H9 (cell line): ENCODE results near the gene CABP4. TPM values are rescaled to one million over a fixed set of nuclear protein-coding genes. Genes with fewer than 3 reads are reported as not detected.
A peak's percentile ranks its signal among the peaks of the same experiment; 100 is the strongest.

ENCODE experiments used
- DNase-seq: peaks from one replicate; pipeline ENCODE4 v3.0.0-alpha.2; 2017
- H2AFZ ChIP-seq: one replicate; pipeline ENCODE4 v1.6.1; 2013; ENCODE audit warnings: mild to moderate bottlenecking, low read length, control low read depth, moderate library complexity
- H2AK5ac ChIP-seq: 2 replicates; pipeline ENCODE4 v1.6.1; 2013; ENCODE audit warnings: low read length, control low read depth, mixed read lengths; ENCODE audit not compliant: insufficient read length
- H2BK120ac ChIP-seq: one replicate; pipeline ENCODE4 v1.6.1; 2013; ENCODE audit warnings: low read depth, mild to moderate bottlenecking, low read length, control low read depth, inconsistent platforms; ENCODE audit not compliant: poor library complexity, severe bottlenecking
- H2BK12ac ChIP-seq: 2 replicates; pipeline ENCODE4 v1.6.1; 2013; ENCODE audit warnings: low read length, control low read depth, mixed read lengths, low read depth; ENCODE audit not compliant: insufficient read length
- H2BK15ac ChIP-seq: 2 replicates; pipeline ENCODE4 v1.6.1; 2013; ENCODE audit warnings: low read depth, low read length, control low read depth
- H2BK20ac ChIP-seq: one replicate; pipeline ENCODE4 v1.6.1; 2013; ENCODE audit warnings: low read depth, mild to moderate bottlenecking, low read length, control low read depth, inconsistent platforms; ENCODE audit not compliant: poor library complexity, severe bottlenecking
- H2BK5ac ChIP-seq: 2 replicates; pipeline ENCODE4 v1.6.1; 2013; ENCODE audit warnings: low read length, control low read depth, mixed read lengths; ENCODE audit not compliant: insufficient read length
- H3K14ac ChIP-seq: 2 replicates; pipeline ENCODE4 v1.6.1; 2013; ENCODE audit warnings: low read length, control low read depth; ENCODE audit not compliant: insufficient read depth
- H3K18ac ChIP-seq: 2 replicates; pipeline ENCODE4 v1.6.1; 2013; ENCODE audit warnings: low read depth, mild to moderate bottlenecking, mixed read lengths, low read length, control low read depth; ENCODE audit not compliant: insufficient read length
- H3K23ac ChIP-seq: 2 replicates; pipeline ENCODE4 v1.6.1; 2013; ENCODE audit warnings: low read length, control low read depth, mixed read lengths, low read depth; ENCODE audit not compliant: insufficient read length
- H3K23me2 ChIP-seq: 2 replicates; pipeline ENCODE4 v1.6.1; 2013; ENCODE audit warnings: low read depth, mild to moderate bottlenecking, mixed read lengths, low read length, control low read depth; ENCODE audit not compliant: insufficient read length, poor library complexity, severe bottlenecking
- H3K27ac ChIP-seq: 2 replicates; pipeline ENCODE4 v1.5.1; 2013; ENCODE audit warnings: low read length, control low read depth, mixed read lengths, low read depth; ENCODE audit not compliant: insufficient read length
- H3K27me3 ChIP-seq: 2 replicates; pipeline ENCODE4 v1.6.1; 2013; ENCODE audit warnings: low read length, control low read depth, inconsistent platforms; ENCODE audit not compliant: insufficient read depth
- H3K4ac ChIP-seq: 2 replicates; pipeline ENCODE4 v1.6.1; 2013; ENCODE audit warnings: low read depth, mild to moderate bottlenecking, control low read depth, inconsistent platforms, low read length, moderate library complexity
- H3K4me1 ChIP-seq: 2 replicates; pipeline ENCODE4 v1.6.1; 2013; ENCODE audit warnings: low read length, control low read depth, inconsistent platforms; ENCODE audit not compliant: insufficient read depth
- H3K4me2 ChIP-seq: 2 replicates; pipeline ENCODE4 v1.6.1; 2013; ENCODE audit warnings: low read length, control low read depth, mixed read lengths; ENCODE audit not compliant: insufficient read length, insufficient read depth
- H3K56ac ChIP-seq: 2 replicates; pipeline ENCODE4 v1.6.1; 2013; ENCODE audit warnings: low read depth, mild to moderate bottlenecking, mixed read lengths, low read length, control low read depth; ENCODE audit not compliant: insufficient read length
- H3K79me1 ChIP-seq: 2 replicates; pipeline ENCODE4 v1.6.1; 2013; ENCODE audit warnings: low read depth, mild to moderate bottlenecking, moderate library complexity, low read length, control low read depth, inconsistent platforms; ENCODE audit not compliant: insufficient read depth, poor library complexity, severe bottlenecking
- H3K79me2 ChIP-seq: 2 replicates; pipeline ENCODE4 v1.6.1; 2013; ENCODE audit warnings: low read length, control low read depth, inconsistent platforms; ENCODE audit not compliant: insufficient read depth
- H3K9ac ChIP-seq: 2 replicates; pipeline ENCODE4 v1.6.1; 2013; ENCODE audit warnings: low read length, control low read depth, mixed read lengths; ENCODE audit not compliant: insufficient read length; ENCODE audit errors: extremely low read depth
- H3K9me3 ChIP-seq: one replicate; pipeline ENCODE4 v1.6.1; 2013; ENCODE audit warnings: low read depth, low read length, inconsistent platforms; ENCODE audit not compliant: control insufficient read depth
- H3T11ph ChIP-seq: one replicate; pipeline ENCODE4 v1.6.1; 2013; ENCODE audit warnings: mild to moderate bottlenecking, low read length, control low read depth, inconsistent platforms
- H4K20me1 ChIP-seq: one replicate; pipeline ENCODE4 v1.6.1; 2013; ENCODE audit not compliant: control insufficient read depth, insufficient read length, insufficient read depth
- H4K5ac ChIP-seq: 2 replicates; pipeline ENCODE4 v1.6.1; 2013; ENCODE audit warnings: low read depth, mild to moderate bottlenecking, mixed read lengths, low read length, control low read depth; ENCODE audit not compliant: insufficient read length
- H4K8ac ChIP-seq: replicated peaks from 2 replicates; pipeline ENCODE4 v1.6.1; 2013; ENCODE audit warnings: low read length, control low read depth, mixed read lengths, low read depth; ENCODE audit not compliant: insufficient read length
- H4K91ac ChIP-seq: 2 replicates; pipeline ENCODE4 v1.6.1; 2013; ENCODE audit warnings: low read depth, mild to moderate bottlenecking, moderate library complexity, mixed read lengths, low read length, control low read depth; ENCODE audit not compliant: insufficient read length
- H3K27ac Mint-ChIP-seq, 3 experiments: 2 replicates in 2 of 3; 3 replicates in 1 of 3; pipeline ENCODE4 v1.8.0; 2020 to 2021; ENCODE audit warnings: mixed read lengths in 3 of 3, mild to moderate bottlenecking in 1 of 3, moderate library complexity in 1 of 3
- H3K27me3 Mint-ChIP-seq: 2 replicates; pipeline ENCODE4 v1.8.0; 2021; ENCODE audit warnings: low read depth, mild to moderate bottlenecking, moderate library complexity, mixed read lengths
- H3K36me3 Mint-ChIP-seq, 3 experiments: 2 replicates in 2 of 3; 3 replicates in 1 of 3; pipeline ENCODE4 v1.8.0; 2020 to 2021; ENCODE audit warnings: low read depth in 3 of 3, mixed read lengths in 3 of 3; ENCODE audit not compliant: insufficient read depth in 1 of 3
- H3K4me1 Mint-ChIP-seq, 2 experiments: 2 replicates each; pipeline ENCODE4 v1.8.0; 2020; ENCODE audit warnings: mixed read lengths in 2 of 2
- H3K4me3 Mint-ChIP-seq, 2 experiments: 2 replicates in 1 of 2; 3 replicates in 1 of 2; pipeline ENCODE4 v1.8.0; 2020 to 2021; ENCODE audit warnings: mild to moderate bottlenecking in 2 of 2, mixed read lengths in 2 of 2, moderate library complexity in 1 of 2
- H3K9me3 Mint-ChIP-seq, 2 experiments: 2 replicates in 1 of 2; 3 replicates in 1 of 2; pipeline ENCODE4 v1.8.0; 2020; ENCODE audit warnings: mild to moderate bottlenecking in 2 of 2, mixed read lengths in 2 of 2, moderate library complexity in 1 of 2
- CTCF ChIP-seq: fragments of 200-600 bp; sonication (generic); conservative IDR thresholded peaks from 3 replicates; pipeline ENCODE4 v1.8.0; 2021; ENCODE audit warnings: antibody characterized with exemption, mild to moderate bottlenecking
- WGBS: extraction: QIAGEN DNeasy Blood & Tissue Kit; methylation state at CpG from one replicate; pipeline ENCODE4 v1.1.7; 2013; ENCODE audit warnings: missing lambda C conversion rate, low lambda C conversion rate, mixed read lengths; ENCODE audit not compliant: insufficient read length; ENCODE audit errors: extremely low coverage; 5-methylcytosine and 5-hydroxymethylcytosine counted together
- total RNA-seq: library from RNA; stranded (reverse); gene quantifications from 2 replicates; pipeline ENCODE4 v1.2.1, GENCODE V29; 2021

The CABP4 gene
- total RNA-seq, 1 experiment from 2014 or later: not detected

- DNase-seq: peak; percentile 98
- no CpG with 5 or more reads among the region's 97 CpGs for WGBS
- Histone ChIP-seq H3K79me2 (no peaks in the 10 kb centered on the region), H3K27ac (no peak overlapping the region), H4K5ac (no peak overlapping the region), H3K18ac (no peak overlapping the region), H3K79me1 (no peaks in the 10 kb centered on the region), H2AFZ (no peak overlapping the region), H4K91ac (no peak overlapping the region), H3K9ac (no peak overlapping the region), H4K8ac (no peak overlapping the region), H3K4me2 (peak overlapping the region; percentile 33), H2AK5ac (no peak overlapping the region), H3K23me2 (no peaks in the 10 kb centered on the region), H3K4me1 (no peaks in the 10 kb centered on the region), H2BK12ac (no peak overlapping the region), H2BK5ac (no peak overlapping the region), H3K4ac (no peak overlapping the region), H3K56ac (no peak overlapping the region), H3K23ac (no peak overlapping the region), H3K14ac (no peak overlapping the region; the same call in 1 of the 2 replicates), H4K20me1 (no peaks in the 10 kb centered on the region), H3K27me3 (no peaks in the 10 kb centered on the region), H3T11ph (no peak overlapping the region), H2BK20ac (no peak overlapping the region), H2BK120ac (no peak overlapping the region), H3K9me3 (no peaks in the 10 kb centered on the region), H2BK15ac (no peak overlapping the region)
- TF ChIP-seq CTCF: no peak
- Mint-ChIP-seq H3K36me3 (peaks cover 0 to 1% (median 0%) of the 10 kb centered on the region in 3 experiments; a peak in 1 of 7 replicates), H3K4me3 (peak overlapping the region; percentile 55 to 82), H3K27me3 (peaks cover 14% of the 10 kb centered on the region), H3K27ac (peak overlapping the region in 2 of 3 experiments; percentile 77 to 83; a peak in 2 of 7 replicates), H3K9me3 (no peaks in the 10 kb centered on the region; a peak in 1 of 5 replicates), H3K4me1 (peaks cover 28 to 31% of the 10 kb centered on the region in 2 experiments)
These were observed 34.3 kb upstream of the CABP4 start for GRCh38 chr11:67420646-67421429.
